ENCODE measurements around the gene GIPC3.
"Not testable (repeated sequence)": the region's sequence is repeated elsewhere in the genome, so short reads cannot be mapped to it uniquely, and the experiment has no call there.

Gene GIPC3

DNA sequence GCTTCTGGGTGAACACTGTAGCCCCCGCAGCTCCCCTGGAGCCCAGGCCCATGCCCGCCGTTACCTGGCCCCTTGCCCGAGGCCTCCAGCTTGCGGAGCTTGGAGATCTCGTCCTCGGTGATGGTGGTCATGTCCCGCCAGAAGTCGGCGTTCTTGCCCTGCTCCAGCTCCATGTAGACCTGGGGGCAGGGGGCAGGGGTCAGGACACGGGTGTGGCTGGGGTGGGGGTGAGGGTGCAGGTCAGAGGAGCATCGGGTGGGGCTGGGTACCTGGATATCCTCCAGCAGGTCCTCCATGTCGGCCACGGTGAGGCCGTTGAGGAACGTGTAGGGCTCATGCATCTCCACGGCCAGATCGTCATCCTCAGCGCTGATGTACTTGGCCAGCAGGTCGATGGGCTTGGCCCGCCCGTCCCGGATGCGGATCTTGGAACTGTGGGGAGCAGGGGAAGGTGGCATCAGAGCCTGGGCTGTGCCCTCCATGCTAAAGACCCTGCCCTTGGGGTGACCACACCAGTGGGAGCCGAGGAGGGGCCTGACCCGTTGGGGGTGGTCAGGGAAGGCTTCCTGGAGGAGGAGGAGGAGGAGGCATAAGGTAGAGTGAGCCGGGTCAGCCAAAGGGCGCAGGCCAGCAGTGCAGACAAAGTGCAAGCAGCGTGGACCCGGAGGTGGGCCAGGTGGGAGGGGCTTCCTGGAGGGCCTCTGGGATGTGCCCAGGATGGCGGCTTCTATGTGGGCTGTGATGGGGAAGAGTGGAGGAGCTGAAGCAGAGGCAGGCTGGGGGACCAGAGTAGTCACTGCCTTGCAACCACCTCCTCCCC, 33.7 kb downstream of the GIPC3 start:
- Mint-ChIP-seq H3K36me3 (peaks cover 28 to 58% of the 10 kb centered on the region in 2 donors), H3K27me3 (no peaks in the 10 kb centered on the region), H3K27ac (no peak overlapping the region), H3K9me3 (no peaks in the 10 kb centered on the region), H3K4me1 (peaks cover 21 to 28% of the 10 kb centered on the region in 2 donors), H3K4me3 (no peak overlapping the region)
- DNase-seq (no peak), ATAC-seq (replicated peaks) (no peak)

DNA sequence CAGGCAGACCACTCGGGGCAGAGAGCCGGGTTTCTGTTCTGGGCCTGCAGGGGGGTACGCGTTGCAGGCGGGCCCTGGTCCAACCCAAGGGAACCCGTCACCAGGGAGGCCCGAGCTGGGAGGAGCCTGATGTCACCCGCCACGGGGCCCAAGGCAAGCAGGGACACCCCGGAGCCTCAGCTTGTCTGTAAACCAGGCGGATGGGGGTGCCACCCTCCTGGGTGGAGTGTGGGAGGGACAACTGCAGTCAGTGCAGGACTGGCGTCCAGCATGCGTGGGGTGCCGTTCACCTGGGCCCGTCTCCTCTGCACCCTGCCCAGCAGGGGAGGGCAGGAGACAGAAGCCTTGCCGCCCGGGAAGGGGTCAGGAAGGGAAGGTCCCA, 34.3 kb downstream of the GIPC3 start:
- peaks cover 28 to 63% of the 10 kb centered on the region in 2 donors for H3K36me3 Mint-ChIP-seq
- H3K27me3 Mint-ChIP-seq: no peaks in the 10 kb centered on the region
- H3K27ac Mint-ChIP-seq: no peak overlapping the region
- ATAC-seq (replicated peaks): no peak
- no peak for DNase-seq
- H3K9me3 Mint-ChIP-seq: no peaks in the 10 kb centered on the region
- H3K4me3 Mint-ChIP-seq: no peak overlapping the region
- peaks cover 27 to 34% of the 10 kb centered on the region in 2 donors for H3K4me1 Mint-ChIP-seq

DNA sequence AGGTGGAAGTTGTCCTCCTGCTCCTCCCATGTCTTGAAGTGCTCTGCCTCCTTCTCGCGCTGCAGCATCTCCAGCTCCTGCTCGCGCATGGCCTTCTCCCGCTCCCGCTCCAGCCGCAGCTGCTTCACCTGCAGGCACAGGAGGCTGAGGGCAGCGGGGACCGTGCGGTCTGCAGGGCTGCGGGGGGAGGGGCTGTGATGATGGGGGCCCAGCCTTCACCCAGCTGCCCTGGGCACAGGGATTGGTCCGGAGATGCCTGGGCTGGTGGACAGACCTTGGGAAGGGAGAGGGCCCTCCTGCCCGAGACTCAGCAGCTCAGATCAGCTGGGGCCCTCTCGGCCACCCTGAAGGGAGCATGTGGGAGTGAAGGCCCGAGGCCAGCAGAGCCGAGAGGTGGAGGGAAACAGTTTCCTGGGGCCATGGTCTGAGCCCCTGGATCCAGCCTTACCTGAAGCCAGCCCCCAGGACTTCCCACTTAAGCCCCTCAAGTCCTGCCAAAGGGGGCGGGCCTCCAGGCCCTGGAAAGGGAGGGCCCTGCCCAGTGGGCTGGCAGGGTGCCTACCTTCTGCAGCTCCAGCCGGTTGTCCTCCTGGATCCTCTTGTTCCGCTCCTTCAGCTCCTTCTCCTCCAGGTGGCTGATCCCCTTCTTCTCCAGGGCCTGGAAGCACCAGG, 35.0 kb downstream of the GIPC3 start:
- Mint-ChIP-seq H3K9me3 (no peaks in the 10 kb centered on the region), H3K4me1 (peaks cover 28 to 38% of the 10 kb centered on the region in 2 donors), H3K27ac (peak overlapping the region; percentile 25), H3K36me3 (peaks cover 27 to 56% of the 10 kb centered on the region in 2 donors), H3K27me3 (no peaks in the 10 kb centered on the region), H3K4me3 (no peak overlapping the region)
- DNase-seq: no peak
- ATAC-seq (replicated peaks): no peak

GRCh38 chr19:3620817-3621547, 35.7 kb downstream of the GIPC3 start:
- no peaks in the 10 kb centered on the region for H3K9me3 Mint-ChIP-seq

GRCh38 chr19:3621689-3622088, 36.4 kb downstream of the GIPC3 start:
- no peaks in the 10 kb centered on the region for H3K27me3 Mint-ChIP-seq
- DNase-seq: no peak
- no peak overlapping the region for H3K27ac Mint-ChIP-seq
- H3K4me1 Mint-ChIP-seq: peaks cover 36 to 52% of the 10 kb centered on the region in 2 donors
- no peak overlapping the region for H3K4me3 Mint-ChIP-seq
- no peak for ATAC-seq (replicated peaks)
- no peaks in the 10 kb centered on the region for H3K9me3 Mint-ChIP-seq
- peaks cover 26 to 50% of the 10 kb centered on the region in 2 donors for H3K36me3 Mint-ChIP-seq

More at GRCh38 chr19:3620817-3621547, 35.7 kb downstream of the GIPC3 start:
- Mint-ChIP-seq H3K4me3 (no peak overlapping the region), H3K27me3 (no peaks in the 10 kb centered on the region), H3K27ac (no peak overlapping the region), H3K36me3 (peaks cover 24 to 51% of the 10 kb centered on the region in 2 donors), H3K4me1 (peaks cover 29 to 45% of the 10 kb centered on the region in 2 donors)
- ATAC-seq (replicated peaks): no peak
- DNase-seq: no peak

GRCh38 chr19:3622224-3622623, 36.9 kb downstream of the GIPC3 start:
- ATAC-seq (replicated peaks) (no peak), DNase-seq (no peak)
- peaks cover 21 to 45% of the 10 kb centered on the region in 2 donors for H3K36me3 Mint-ChIP-seq
- H3K27ac Mint-ChIP-seq: peak overlapping the region; percentile 14
- H3K4me1 Mint-ChIP-seq: peaks cover 38 to 53% of the 10 kb centered on the region in 2 donors
- H3K4me3 Mint-ChIP-seq: no peak overlapping the region
- no peaks in the 10 kb centered on the region for H3K27me3 Mint-ChIP-seq
- H3K9me3 Mint-ChIP-seq: no peaks in the 10 kb centered on the region

DNA sequence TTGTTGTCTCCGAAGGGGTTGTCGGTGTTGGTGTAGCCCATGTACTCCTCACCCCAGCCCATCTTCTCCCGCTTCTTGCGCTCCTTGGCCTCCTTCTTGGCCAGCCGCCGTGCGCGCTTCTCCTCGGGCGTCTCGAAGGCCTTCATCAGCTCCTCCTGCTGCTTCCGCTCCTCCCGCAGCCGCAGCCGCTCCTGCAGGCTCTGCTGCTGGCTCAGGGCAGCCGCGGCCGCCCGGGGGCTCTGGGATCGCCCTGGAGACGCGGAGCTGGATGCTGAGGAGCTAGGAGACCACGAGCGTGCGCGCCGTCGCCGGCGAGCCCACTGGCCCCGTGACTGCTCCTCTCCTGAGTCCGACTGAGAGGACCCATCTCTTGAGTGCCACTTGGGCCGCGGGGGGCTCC, 38.4 kb downstream of the GIPC3 start:
- no peak overlapping the region for H3K4me3 Mint-ChIP-seq
- H3K27ac Mint-ChIP-seq: no peak overlapping the region
- H3K9me3 Mint-ChIP-seq: no peaks in the 10 kb centered on the region
- no peak for DNase-seq
- peaks cover 20 to 37% of the 10 kb centered on the region in 2 donors for H3K36me3 Mint-ChIP-seq
- ATAC-seq (replicated peaks): no peak
- H3K4me1 Mint-ChIP-seq: peaks cover 26 to 38% of the 10 kb centered on the region in 2 donors
- H3K27me3 Mint-ChIP-seq: no peaks in the 10 kb centered on the region

GRCh38 chr19:3625996-3626472, 40.8 kb downstream of the GIPC3 start:
- Mint-ChIP-seq H3K27ac (peak overlapping the region; percentile 99), H3K4me3 (peak overlapping the region; percentile 91 to 99), H3K9me3 (no peaks in the 10 kb centered on the region), H3K36me3 (peaks cover 20 to 33% of the 10 kb centered on the region in 2 donors), H3K4me1 (peaks cover 21 to 37% of the 10 kb centered on the region in 2 donors), H3K27me3 (no peaks in the 10 kb centered on the region)
- ATAC-seq (replicated peaks) (peak; percentile 4 to 30), DNase-seq (no peak)

GRCh38 chr19:3626473-3627350, 41.4 kb downstream of the GIPC3 start, which contains the start of gene CACTIN:
Gene CACTIN (minus strand): TSS chr19:3626790. CDS start chr19:3626762, 28 bp downstream.
- peak; percentile 96 for ATAC-seq (replicated peaks)
- peak within 1 kb of the TSS; percentile 99 for H3K27ac Mint-ChIP-seq

GRCh38 chr19:3627351-3627723, 42.1 kb downstream of the GIPC3 start:
- Mint-ChIP-seq H3K4me1 (peaks cover 19 to 37% of the 10 kb centered on the region in 2 donors), H3K4me3 (peak overlapping the region; percentile 91 to 99), H3K27me3 (no peaks in the 10 kb centered on the region), H3K27ac (peak overlapping the region; percentile 99), H3K9me3 (no peaks in the 10 kb centered on the region), H3K36me3 (peaks cover 18 to 27% of the 10 kb centered on the region in 2 donors)
- no peak for DNase-seq
- ATAC-seq (replicated peaks): no peak

More at GRCh38 chr19:3626473-3627350, 41.4 kb downstream of the GIPC3 start, which contains the start of gene CACTIN:
- Mint-ChIP-seq H3K27me3 (no peaks in the 10 kb centered on the region), H3K4me1 (peaks cover 21 to 37% of the 10 kb centered on the region in 2 donors), H3K4me3 (peak within 1 kb of the TSS; percentile 91 to 99), H3K9me3 (no peaks in the 10 kb centered on the region), H3K36me3 (peaks cover 19 to 29% of the 10 kb centered on the region in 2 donors)
- peak; percentile 98 for DNase-seq

GRCh38 chr19:3628766-3629165, 43.5 kb downstream of the GIPC3 start:
- H3K9me3 Mint-ChIP-seq; ATAC-seq (replicated peaks); DNase-seq; H3K27me3 Mint-ChIP-seq; H3K4me3 Mint-ChIP-seq; H3K27ac Mint-ChIP-seq: not testable (repeated sequence)
- Mint-ChIP-seq H3K4me1 (peaks cover 19 to 37% of the 10 kb centered on the region in 2 donors), H3K36me3 (peaks cover 20 to 32% of the 10 kb centered on the region in 2 donors)

- Mint-ChIP-seq H3K27ac (no peak overlapping the region), H3K4me1 (peaks cover 8 to 16% of the 10 kb centered on the region in 2 donors), H3K9me3 (no peaks in the 10 kb centered on the region), H3K4me3 (no peak overlapping the region), H3K27me3 (no peaks in the 10 kb centered on the region), H3K36me3 (peaks cover 20 to 32% of the 10 kb centered on the region in 2 donors)
- ATAC-seq (replicated peaks) (no peak), DNase-seq (no peak)
Measured at GRCh38 chr19:3631053-3631861, 46.0 kb downstream of the GIPC3 start.

DNA sequence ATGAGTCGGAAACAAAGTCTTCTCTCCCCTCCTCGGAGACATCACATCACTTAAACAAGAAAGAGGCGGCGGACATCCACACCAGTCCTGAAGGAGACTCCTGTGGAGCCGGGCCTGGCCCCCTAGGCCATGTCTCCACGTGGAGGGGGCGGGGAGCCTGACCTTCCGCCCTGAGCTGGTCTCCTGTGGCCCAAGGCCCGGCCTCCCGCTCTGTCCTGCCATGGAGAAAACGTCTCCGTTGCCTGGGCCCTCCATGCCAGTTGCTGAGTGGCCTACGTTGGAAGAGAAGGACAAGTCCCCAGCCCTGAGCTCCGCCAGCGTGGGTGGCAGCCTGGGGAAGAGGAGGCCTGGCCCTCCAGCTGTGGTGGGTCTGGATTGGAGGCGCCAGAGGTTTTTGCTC, 46.8 kb downstream of the GIPC3 start:
- Mint-ChIP-seq H3K36me3 (peaks cover 21 to 30% of the 10 kb centered on the region in 2 donors), H3K27ac (peak overlapping the region; percentile 20), H3K27me3 (no peaks in the 10 kb centered on the region), H3K4me3 (no peak overlapping the region), H3K4me1 (peaks cover 0 to 7% of the 10 kb centered on the region in 2 donors), H3K9me3 (no peaks in the 10 kb centered on the region)
- no peak for ATAC-seq (replicated peaks)
- no peak for DNase-seq
